ENCODE results near the gene SH3BP4.

- TF ChIP-seq CTCF (conservative IDR thresholded peaks at IDR 0.05; ENCODE audit: low read length) = no peak
- TF ChIP-seq EZH2phosphoT487 (IDR thresholded peaks at IDR 0.05; ENCODE audit: borderline replicate concordance, low read depth, low read length) = no peak
Measured at GRCh38 chr2:234978466-234979203, 26.8 kb downstream of the SH3BP4 start.
